GM19025 (cell line): Measurements from ENCODE around the gene RANBP1.

ENCODE experiments used
- ATAC-seq: cut with Tn5 transposase; IDR thresholded peaks from one replicate; pipeline ENCODE4 v1.9.1; 2021; ENCODE audit warnings: mild to moderate bottlenecking, low read depth, moderate library complexity; ENCODE audit not compliant: unreplicated experiment

RANBP1 gene

GRCh38 chr22:20087319-20088262, 28.3 kb upstream of the RANBP1 start:
- ATAC-seq = no peak

GRCh38 chr22:20088263-20088648, 27.6 kb upstream of the RANBP1 start:
- ATAC-seq = no peak

- no peak for ATAC-seq
Observed at GRCh38 chr22:20089226-20089976, 26.5 kb upstream of the RANBP1 start.

DNA sequence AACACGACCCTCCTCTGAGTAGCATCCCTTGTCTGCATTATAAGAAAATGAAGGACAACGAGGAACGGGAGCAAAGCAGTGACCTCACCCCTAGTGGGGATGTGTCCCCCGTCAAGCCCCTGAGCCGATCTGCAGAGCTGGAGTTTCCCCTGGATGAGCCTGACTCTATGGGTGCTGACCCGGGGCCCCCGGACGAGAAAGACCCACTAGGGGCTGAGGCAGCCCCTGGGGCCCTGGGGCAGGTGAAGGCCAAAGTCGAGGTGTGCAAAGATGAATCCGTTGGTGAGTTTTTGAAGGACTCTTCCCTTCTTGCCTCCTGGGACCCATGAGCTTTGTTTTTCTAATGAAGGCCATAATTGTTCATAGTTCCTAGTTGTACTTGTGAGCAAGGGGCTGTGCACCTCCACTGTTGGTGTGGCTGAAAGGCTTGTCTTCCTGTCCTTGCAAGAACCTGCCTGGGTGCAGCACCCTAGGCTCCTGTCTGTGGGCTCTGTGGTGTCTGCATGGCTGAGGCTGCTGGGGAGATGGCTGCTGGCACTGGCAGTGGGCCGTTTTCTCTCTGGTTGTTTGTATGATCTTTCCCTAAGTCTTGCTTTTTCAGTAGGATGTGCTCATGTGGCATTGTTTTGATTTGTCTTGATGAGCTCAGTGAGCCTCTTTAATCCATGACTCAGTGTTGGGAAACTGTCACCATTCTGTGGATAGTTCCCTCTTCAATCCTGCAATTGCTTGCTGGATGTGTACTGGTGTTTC, 25.8 kb upstream of the RANBP1 start:
- no peak for ATAC-seq

DNA sequence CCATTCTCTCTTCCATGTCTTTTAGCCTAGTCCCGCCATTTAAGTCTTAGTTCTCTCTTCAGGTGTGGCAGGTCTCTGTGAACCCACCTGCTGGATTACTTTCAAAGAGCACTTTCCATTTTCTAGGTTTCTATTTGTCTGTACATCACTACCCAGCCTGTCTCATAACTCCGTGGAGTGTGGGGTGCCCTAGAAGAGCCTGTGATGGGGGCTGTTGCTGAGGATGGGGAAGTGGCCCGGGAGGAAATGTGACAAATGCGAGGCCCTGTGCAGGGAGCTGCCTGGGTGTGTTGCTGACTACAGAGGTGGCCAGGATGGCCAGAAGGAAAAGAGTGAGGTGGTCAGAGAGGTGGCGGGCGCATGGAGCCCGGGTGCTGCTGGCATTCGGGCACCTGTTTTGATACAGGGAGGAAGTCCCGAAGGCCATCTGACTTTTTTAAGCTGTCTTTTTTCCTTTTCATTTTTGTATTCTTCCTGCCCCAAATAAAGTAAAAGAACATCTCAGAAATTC, 25.1 kb upstream of the RANBP1 start:
- ATAC-seq = no peak

- ATAC-seq = no peak
Observed at GRCh38 chr22:20091690-20092476, 24.0 kb upstream of the RANBP1 start.

DNA sequence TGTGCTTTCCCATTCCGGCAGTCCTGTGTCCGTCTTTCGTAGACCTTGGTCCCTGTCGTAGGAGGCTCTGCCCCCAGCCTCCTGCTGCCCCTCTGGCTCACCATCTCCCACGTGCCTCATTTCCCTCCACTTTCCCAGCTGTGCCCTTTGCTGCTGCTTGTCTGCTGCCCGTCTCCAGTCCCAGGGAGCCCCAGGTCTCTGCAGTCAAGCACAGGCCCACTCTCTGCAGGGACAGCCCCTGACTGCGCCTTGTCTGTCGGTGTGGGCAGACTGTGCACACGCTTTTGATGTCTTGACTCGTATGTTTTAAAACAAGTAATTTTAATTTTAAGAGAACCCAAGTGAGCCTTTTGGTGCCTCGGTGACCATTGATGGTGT, 23.4 kb upstream of the RANBP1 start:
- ATAC-seq = no peak

DNA sequence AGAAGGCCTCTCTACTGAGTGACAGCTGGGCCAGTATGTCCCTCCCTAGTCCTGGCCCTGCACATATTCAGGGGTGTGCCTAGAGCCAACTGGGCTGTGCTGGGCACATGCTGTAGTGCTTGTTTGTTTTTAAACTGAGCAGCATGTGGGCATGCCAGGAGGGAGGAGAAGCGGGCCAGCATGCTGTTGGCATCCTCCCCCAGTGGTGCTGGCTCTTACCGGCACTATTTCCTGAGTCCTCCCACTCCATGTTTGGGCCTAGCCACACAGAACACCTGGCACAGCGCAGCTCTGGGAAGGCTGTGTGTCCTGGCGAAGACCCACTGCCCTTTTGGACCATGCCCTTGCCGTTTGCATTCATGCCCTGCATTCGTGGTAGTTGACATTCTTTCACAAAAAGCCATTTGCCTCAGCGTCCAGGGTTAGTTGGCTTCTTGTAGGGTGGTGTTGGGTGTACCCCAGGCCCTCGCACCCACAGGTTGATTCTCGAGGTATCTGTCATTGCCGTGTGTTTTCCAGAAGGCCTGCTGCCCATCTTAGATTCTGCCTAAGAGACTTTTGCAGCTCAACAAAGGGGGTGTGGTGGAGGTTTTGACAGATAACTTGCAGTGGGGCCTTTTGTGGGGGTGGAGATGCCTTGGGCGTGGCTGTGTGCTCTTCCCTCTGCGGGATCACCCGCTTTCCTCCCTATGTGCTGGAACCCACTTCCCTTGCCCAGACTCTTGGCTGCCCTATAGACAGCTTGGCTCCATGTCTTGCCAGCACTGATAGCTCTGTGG, 22.3 kb upstream of the RANBP1 start:
- no peak for ATAC-seq

DNA sequence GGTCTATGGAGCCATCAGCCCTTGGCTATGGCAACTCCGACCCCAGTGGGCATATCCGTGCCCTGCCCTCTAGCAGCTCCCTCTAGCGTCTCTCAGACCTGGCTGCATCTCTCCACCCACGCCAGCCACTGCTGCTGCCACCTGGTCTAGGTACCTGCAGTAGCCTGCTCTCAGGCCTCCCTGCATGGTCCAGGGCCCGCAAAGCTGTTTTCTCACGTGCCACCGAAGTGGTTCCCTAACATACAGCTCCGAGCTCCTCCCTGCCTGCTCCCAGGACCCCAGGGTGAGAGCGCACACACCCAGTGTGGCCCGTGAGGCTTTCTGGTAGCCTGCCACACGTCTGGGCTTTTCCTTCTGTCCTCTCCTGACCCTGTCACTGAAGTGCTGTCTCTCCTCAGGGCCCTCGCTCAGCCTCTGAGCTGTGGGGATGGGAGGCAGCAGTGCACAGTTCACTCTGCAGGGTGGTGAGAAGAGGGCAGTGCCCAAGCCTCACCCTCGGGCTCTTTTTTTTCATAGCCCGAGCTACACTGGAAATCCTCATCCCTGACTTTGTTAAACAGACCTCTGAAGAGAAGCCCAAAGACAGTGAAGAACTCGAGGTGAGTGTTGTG, 21.6 kb upstream of the RANBP1 start:
- no peak for ATAC-seq

DNA sequence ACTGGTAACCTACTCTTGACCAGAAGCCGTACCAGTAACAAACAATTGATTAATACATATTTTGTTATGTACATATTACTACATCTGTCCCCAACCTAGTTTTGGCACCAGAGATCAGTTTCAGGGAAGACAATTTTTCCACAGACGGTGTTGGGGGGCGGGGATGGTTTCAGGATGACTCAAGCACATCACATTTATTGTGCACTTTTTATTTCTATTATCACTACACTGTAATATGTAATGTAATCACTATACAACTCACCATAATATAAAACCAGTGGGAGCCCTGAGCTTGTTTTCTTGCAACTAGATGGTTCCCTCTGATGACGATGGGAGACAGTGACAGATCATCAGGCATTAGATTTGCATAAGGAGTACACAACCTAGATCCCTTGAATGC, 20.4 kb upstream of the RANBP1 start:
- ATAC-seq = no peak

DNA sequence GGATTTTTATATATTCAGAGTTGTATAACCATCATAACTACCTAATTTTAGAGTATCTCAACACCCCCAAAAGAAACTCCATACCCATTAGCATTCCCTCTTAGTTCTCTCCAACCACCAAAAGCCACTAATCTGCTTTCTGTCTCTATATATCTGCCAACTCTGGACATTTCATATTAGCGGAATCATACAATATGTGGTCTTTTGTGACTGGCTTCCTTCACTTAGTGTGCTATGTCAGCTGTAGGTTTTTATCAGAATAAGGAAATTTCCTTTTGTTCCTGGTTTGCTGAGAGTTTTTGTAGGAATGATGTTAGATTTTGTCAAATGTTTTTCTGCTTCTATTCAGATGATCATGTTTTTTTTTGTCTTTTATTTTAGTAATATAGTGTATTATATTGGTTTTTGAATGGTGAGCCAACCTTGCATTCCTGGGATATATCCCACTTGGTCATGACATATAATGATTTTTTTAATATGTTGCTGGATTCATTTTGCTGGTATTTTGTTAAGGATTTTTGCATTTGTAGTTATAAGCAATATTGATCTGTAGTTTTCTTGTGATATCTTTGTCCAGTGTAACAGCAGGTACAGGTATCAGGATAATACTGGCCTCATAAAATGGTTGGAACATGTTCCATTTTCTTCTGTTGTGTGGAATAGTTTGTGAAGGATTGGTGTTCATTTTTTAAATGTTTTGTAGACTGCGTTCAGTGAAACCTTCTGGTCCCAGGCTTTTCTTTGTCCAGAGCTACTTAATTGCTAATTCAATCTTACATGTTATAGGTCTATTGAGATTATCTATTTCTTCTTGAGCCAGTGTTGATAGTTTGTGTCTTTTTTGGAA, 19.1 kb upstream of the RANBP1 start:
- ATAC-seq = no peak

DNA sequence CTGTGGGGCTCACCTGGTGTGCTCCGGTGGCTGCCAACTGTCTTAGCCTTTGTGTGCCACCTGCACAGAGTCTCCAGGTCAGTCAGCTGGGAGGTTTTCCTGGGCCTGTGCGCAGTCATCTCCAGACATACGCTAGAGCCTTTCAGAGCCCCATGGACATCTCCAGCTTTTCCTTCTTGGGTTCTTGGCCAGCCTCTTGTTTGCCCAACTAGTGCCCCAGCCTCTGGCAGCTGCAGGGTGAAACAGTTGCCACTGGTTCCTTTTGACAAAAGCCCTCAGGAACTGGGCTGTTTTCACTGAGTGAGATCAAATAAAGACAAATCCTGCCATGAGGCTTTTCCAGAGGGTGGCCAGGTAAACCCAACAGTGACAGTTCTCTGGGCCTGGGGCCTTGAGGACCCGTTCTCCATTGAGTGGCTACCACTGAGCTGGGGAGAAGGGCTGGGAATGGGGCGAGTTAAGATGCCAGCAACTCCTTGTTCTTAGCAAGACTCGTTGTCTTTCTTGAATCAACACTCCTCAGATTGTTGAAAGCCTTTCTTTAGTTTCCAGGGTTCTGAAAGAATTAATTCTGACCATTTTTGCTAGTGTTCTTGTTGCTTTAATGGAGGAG, 16.7 kb upstream of the RANBP1 start:
- no peak for ATAC-seq

DNA sequence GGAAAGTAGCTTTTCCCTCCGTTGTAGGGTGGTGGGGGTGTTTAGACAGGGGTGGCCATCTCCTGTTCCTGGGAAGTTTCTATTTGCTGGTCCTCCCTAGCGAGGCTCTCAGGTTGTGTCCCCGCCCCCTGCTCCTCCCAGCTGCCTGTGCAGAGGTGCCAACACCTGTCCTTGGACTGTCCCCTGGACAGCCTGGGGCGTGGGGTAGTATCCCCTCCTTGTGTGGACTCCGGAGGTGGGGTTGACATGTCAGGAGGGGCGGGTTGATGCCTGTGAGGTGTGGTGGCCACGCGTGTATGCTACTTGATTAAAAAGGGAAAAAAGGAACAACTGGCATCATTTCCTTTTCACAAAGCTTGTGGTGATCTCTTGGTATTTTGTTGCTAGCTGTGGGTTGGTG, 14.3 kb upstream of the RANBP1 start:
- ATAC-seq = no peak

- no peak for ATAC-seq
Observed at GRCh38 chr22:20102203-20102780, 13.6 kb upstream of the RANBP1 start.

- no peak for ATAC-seq
Observed at GRCh38 chr22:20105456-20106204, 10.3 kb upstream of the RANBP1 start.

DNA sequence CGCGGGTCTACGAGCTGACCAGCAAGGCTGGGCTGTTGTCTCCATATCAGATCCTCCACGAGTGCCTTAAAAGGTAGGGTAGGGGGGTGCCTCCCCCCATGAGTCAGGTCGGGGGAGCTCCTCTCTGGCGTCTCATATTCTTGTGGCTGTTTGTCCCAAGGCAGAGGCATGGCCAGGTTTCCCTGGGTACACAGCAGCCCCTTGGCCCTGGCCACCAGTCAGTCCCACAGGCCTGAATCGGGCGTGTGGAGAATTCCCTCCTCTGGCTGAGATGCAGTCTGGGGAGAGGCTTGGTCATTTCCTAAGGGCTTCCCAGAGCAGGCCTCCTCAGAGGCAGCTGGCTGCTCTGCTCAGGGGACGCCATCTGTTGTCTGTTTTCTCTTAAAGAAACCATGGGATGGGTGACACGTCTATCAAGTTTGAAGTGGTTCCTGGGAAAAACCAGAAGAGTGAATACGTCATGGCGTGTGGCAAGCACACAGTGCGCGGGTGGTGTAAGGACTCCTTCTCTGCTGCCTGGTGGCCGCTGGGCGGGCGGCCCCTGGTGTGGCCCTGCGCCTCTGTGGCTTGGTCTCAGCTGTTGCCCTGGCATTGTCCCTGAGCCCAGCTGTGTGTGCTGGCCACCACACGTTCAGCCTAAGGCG, 9.6 kb upstream of the RANBP1 start:
- ATAC-seq = no peak
